OCI-LY7 (cell line): ENCODE data around the gene C22orf23. TPM values are rescaled to one million over a fixed set of nuclear protein-coding genes. Genes with fewer than 3 reads are reported as not detected.

Experiments used
- microRNA-seq: library from miRNA; unstranded; fragments of <30 nt; microRNA quantifications from one replicate; pipeline ENCODE4 v1.2.0, GENCODE V29; 2022; ENCODE audit warnings: borderline replicate concordance
- total RNA-seq, 2 experiments: library from RNA; depleted of rRNA in 1 of 2; stranded (reverse); fragments of >200 nt in 1 of 2; shearing (Covaris generic) in 1 of 2; gene quantifications; 2 replicates each; pipeline ENCODE4 v1.2.3, GENCODE V29; 2014 to 2022

Gene C22orf23
- total RNA-seq, 2 experiments from 2014 or later, result 0.57 to 1.2 TPM

Small RNA genes lying within 50 kb of the gene (microRNA-seq; reads per million reads assigned to microRNA genes)
- gene MIR4534 (not detected), gene MIR6820 (2.3 reads per million)

Other genes with a start within 250 kb of the C22orf23 start
- gene GCAT, start 145.7 kb downstream of the C22orf23 start, total RNA-seq (2014; rRNA removed; shearing (Covaris generic)), result 14.6 and 20.6 TPM in 2 replicates
- gene GCAT, start 145.7 kb downstream of the C22orf23 start, total RNA-seq (2022), result 17.3 and 21.6 TPM in 2 replicates
- gene GALR3, start 130.2 kb downstream of the C22orf23 start, total RNA-seq (2014; rRNA removed; shearing (Covaris generic)), result not detected in 2 replicates
- gene GALR3, start 130.2 kb downstream of the C22orf23 start, total RNA-seq (2022), result not detected in 2 replicates
- gene ANKRD54, start 109.3 kb downstream of the C22orf23 start, total RNA-seq (2014; rRNA removed; shearing (Covaris generic)), result 21.0 and 25.4 TPM in 2 replicates
- gene ANKRD54, start 109.3 kb downstream of the C22orf23 start, total RNA-seq (2022), result 31.7 and 31.8 TPM in 2 replicates
- 443 and 503 TPM in 2 replicates for gene EIF3L, start 104.2 kb downstream of the C22orf23 start, total RNA-seq (2014; rRNA removed; shearing (Covaris generic))
- gene EIF3L, start 104.2 kb downstream of the C22orf23 start, total RNA-seq (2022), result 596 and 649 TPM in 2 replicates
- 18.3 and 18.5 TPM in 2 replicates for gene MICALL1, start 47.3 kb downstream of the C22orf23 start, total RNA-seq (2014; rRNA removed; shearing (Covaris generic))
- 25.7 and 32.1 TPM in 2 replicates for gene MICALL1, start 47.3 kb downstream of the C22orf23 start, total RNA-seq (2022)
- 85.9 and 128 TPM in 2 replicates for gene POLR2F, start 98 bp upstream of the C22orf23 start, total RNA-seq (2014; rRNA removed; shearing (Covaris generic))
- gene POLR2F, start 98 bp upstream of the C22orf23 start, total RNA-seq (2022), result 63.5 and 71.2 TPM in 2 replicates
- gene SOX10, start 31.0 kb upstream of the C22orf23 start, total RNA-seq (2014; rRNA removed; shearing (Covaris generic)), result not detected in 2 replicates
- gene SOX10, start 31.0 kb upstream of the C22orf23 start, total RNA-seq (2022), result not detected in 2 replicates
- 19.2 and 28.5 TPM in 2 replicates for gene PICK1, start 103.8 kb upstream of the C22orf23 start, total RNA-seq (2014; rRNA removed; shearing (Covaris generic))
- 23.8 and 25.6 TPM in 2 replicates for gene PICK1, start 103.8 kb upstream of the C22orf23 start, total RNA-seq (2022)
- gene SLC16A8, start 130.6 kb upstream of the C22orf23 start, total RNA-seq (2014; rRNA removed; shearing (Covaris generic)), result not detected in 2 replicates
- not detected in 2 replicates for gene SLC16A8, start 130.6 kb upstream of the C22orf23 start, total RNA-seq (2022)
- 0.35 and 0.41 TPM in 2 replicates for gene BAIAP2L2, start 157.1 kb upstream of the C22orf23 start, total RNA-seq (2014; rRNA removed; shearing (Covaris generic))
- 1.9 and 2.4 TPM in 2 replicates for gene BAIAP2L2, start 157.1 kb upstream of the C22orf23 start, total RNA-seq (2022)
- gene PLA2G6, start 228.2 kb upstream of the C22orf23 start, total RNA-seq (2014; rRNA removed; shearing (Covaris generic)), result 23.3 and 33.9 TPM in 2 replicates
- gene PLA2G6, start 228.2 kb upstream of the C22orf23 start, total RNA-seq (2022), result 83.9 and 106 TPM in 2 replicates
- 3.8 and 5.7 TPM in 2 replicates for gene MAFF, start 248.4 kb upstream of the C22orf23 start, total RNA-seq (2014; rRNA removed; shearing (Covaris generic))
- 3.4 and 5.3 TPM in 2 replicates for gene MAFF, start 248.4 kb upstream of the C22orf23 start, total RNA-seq (2022)